Measurements from ENCODE around the gene GSK3A.

GRCh38 chr19:42193706-42194105 lies 48.7 kb downstream of the GSK3A start:
- no peak for TF ChIP-seq ZBTB21 (CRISPR knock-in tag; IDR thresholded peaks at IDR 0.05; ENCODE audit: borderline replicate concordance)
- no peak for TF ChIP-seq ARID4B (CRISPR knock-in tag; IDR thresholded peaks at IDR 0.05; ENCODE audit: borderline replicate concordance)
- TF ChIP-seq CTCF (IDR thresholded peaks at IDR 0.05), result no peak

Measured in WTC11 (cell line).